Loucy (cell line): ENCODE results near the gene CAST.

Experiments used
- CTCF ChIP-seq: fragments of 200-600 bp; sonication (generic); conservative IDR thresholded peaks from 2 replicates; pipeline ENCODE4 v1.5.1; 2014; ENCODE audit warnings: mild to moderate bottlenecking, antibody characterized with exemption, low read length
- EZH2phosphoT487 ChIP-seq: fragments of 200-600 bp; IDR thresholded peaks from 2 replicates; pipeline ENCODE4 v1.6.1; 2018; ENCODE audit warnings: antibody characterized with exemption, mild to moderate bottlenecking, moderate library complexity, borderline replicate concordance

DNA sequence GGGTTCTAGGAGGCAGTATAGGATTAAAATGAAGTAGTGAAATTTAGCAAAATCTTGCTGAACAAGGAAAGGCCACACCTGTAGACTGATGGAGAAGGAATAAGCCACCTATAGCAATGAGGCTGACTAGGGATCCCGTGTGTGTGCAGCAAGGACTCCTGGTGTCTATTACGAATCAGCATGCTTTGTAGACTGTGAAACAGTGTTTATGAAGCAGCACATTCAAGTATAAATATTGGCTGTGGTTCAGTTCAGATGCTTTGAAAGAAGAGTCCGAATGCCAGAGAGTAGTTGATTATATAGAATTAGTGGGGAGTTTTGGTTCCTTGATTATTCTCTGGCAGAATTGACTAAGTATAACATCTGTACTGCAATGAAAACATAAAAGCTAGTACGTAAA, 41.8 kb downstream of the CAST start:
- TF ChIP-seq CTCF: no peak
- TF ChIP-seq EZH2phosphoT487: no peak
